NCI-H2107 treated with DMSO at 0.1 percent for 48 hours (cell line): ENCODE results near the gene TMEM132E.
"Not testable (repeated sequence)": the region's sequence is repeated elsewhere in the genome, so short reads cannot be mapped to it uniquely, and the experiment has no call there.

Experiments used
- DNase-seq: peaks from one replicate; lab custom pipeline; 2025; ENCODE audit not compliant: unreplicated experiment; lab: John Stamatoyannopoulos, UW

TMEM132E gene, protein sequence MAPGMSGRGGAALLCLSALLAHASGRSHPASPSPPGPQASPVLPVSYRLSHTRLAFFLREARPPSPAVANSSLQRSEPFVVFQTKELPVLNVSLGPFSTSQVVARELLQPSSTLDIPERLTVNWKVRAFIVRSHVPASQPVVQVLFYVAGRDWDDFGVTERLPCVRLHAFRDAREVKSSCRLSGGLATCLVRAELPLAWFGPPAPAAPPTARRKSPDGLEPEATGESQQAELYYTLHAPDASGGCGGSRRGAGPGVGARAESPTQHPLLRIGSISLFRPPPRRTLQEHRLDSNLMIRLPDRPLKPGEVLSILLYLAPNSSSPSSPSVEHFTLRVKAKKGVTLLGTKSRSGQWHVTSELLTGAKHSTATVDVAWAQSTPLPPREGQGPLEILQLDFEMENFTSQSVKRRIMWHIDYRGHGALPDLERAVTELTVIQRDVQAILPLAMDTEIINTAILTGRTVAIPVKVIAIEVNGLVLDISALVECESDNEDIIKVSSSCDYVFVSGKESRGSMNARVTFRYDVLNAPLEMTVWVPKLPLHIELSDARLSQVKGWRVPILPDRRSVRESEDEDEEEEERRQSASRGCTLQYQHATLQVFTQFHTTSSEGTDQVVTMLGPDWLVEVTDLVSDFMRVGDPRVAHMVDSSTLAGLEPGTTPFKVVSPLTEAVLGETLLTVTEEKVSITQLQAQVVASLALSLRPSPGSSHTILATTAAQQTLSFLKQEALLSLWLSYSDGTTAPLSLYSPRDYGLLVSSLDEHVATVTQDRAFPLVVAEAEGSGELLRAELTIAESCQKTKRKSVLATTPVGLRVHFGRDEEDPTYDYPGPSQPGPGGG (N-terminal part only)

DNA sequence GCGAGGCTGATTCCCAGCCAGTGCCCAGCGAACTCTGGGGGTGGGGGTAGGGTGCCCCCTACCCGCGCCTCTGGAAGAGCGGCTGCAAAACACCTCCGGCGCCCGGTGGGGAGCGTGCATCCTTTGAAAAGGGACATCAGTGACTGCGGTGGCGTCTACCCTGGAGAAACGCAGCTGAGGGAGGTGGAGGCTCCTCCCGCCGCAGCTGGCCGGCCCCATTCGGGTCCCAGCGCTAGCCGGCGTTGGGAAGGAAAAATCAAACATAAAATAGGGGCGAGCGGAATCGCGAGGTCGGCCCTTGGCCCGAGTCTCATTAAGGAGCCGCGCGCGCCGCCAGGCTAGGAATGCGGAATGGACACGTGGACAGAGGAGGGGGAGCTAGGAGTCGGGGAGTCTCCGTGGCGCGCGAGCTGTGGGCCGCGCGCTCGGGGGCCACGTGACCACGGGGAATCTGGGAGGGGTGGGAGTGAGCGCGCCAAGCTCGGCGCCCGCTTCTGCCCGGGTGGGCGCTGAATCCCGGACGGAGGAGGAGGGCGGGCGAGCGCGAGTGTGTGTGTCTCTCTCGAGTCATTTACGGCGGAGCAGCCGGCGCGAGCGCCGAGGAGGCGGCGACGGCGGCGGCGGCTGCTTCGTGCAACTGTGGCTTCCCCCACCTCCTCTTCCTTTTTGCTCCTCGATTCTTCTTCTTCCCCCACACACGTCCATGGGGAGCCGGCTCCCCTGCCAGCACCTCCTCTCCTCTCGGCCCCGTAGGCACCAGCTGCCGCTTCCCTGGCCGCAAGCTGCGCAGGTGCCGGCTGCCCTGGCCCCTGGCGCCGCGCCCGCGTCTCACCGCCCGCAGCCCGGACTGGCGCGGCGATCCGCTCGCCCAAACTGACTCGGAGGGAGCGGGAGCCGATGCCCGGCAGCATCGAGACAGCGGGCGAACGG lies at the start of gene TMEM132E:
Gene TMEM132E, plus strand, starts transcription at position 566 of the 930 bp plus-strand sequence. CDS start 1,495 bp downstream, outside the sequence.
- DNase-seq: peak; percentile 59

DNA sequence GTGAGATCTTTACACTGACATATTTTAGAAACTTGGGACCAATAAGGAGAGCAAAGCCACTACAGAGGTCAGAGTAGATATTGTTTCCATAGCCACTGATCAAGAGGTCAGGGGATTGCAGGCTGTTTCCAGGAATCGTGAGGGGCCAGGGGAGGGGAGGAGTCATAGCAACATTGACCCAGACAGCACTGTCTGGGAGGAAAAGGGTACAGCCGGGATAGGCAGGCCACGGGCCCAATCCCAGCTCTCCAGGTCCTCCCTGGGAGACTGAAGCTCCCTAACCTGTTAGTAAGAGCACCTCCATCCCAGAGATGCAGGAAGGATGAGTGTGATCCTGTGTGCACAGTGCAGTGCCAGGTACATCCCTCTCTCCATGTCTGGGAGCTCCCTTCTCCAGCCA lies 48.5 kb upstream of the TMEM132E start:
- DNase-seq: no peak

DNA sequence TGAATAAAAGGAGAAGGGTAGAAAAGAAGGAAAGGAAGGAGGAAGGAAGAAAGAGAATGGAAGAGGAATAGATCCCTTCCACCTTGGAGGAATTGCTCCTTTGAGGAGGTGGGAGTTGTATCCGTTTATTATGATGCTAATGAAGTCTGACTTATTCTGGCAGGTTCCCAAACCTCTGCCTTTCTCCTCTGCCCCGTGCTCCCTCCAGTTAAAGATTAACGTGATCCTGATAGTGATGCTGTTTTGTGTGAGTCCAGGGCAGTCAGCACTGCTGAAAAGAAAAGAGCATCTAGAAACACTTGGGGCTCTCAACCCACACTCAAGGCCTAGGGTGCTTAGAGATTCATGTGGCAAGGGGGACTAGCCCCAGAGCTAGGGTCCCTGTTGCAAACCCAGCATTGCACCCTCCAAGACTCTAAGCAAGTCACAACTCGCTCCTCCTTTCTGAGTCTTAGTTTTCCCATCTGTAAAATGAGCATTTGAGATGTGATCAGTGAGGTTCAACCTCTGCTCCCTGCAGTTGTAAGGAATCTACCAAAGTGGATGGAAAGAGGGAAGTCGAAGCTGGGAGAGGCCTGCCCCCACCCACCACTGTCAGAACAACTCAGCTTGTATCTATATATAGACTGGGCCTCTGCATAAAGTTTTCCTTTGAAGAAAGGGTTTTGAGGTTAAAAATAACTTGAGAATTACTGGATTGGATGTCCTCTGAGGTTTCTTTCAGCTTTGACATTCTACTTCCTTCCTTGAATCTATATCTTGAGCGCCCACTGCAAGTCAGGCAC lies 46.9 kb upstream of the TMEM132E start:
- no peak for DNase-seq

DNA sequence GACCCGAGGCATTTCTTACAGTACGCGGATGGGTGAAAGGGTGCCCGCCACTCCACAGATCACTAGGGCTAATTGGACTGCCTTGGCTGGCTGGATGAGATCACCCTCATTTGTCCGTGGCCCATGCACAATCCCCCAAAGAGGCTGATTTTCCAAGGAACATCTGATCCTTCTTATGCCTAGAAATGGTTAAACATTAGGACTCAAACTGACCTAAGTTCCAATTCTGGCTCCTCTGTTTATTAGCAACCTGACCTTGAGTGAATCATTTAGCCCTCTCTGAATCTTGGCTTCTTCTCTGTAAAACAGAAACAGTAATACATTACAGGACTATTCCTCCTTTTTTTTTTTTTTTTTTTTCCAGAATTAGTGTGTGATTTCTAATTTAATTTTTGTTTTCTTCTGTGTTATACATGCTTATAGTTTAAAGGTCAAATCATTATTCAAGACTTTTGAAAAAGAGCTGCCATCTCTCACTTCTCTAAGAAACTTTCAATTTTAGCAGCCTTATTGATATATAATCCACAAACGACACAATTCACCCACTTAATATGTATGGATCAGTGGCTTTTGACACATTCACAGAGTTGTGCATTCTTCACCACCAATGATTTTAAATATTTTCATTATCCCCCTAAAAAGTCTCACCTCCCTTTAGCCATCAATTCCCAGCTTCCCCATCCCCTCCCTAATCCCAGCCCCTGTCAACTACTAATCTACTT lies 45.4 kb upstream of the TMEM132E start:
- no peak for DNase-seq

DNA sequence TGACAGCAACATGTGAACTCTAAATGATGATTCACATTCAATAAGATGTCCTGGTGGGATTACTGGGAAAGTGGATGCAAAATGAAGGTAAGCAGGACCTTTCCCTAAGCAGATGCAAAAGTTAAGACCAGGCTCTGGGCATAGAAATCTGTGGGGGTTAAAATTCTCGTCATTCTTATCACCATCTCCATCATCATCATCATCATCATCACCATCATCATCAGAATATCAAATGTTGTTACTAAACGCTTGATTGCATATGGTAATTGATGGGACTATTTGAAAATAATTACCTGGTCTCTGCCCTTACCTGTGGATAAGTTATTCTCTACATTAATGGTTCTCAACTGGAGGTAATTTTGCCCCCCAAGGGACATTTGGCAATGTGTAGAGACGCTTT lies 41.9 kb upstream of the TMEM132E start:
- DNase-seq: no peak

DNA sequence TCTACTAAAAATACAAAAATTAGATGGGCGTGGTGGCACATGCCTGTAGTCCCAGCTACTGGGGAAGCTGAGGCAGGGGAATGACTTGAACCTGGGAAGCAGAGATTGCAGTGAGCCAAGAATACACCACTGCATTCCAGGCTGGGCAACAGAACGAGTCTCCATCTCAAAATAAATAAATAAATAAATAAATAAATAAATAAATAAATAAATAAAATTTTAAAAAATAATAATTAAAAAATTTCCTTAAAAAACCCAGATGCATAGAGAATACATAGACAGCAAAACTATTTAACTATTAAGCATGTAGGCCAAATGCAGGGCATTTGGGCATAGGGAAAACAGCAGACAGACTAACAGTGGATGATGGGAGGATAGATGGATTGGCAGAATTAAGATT lies 40.8 kb upstream of the TMEM132E start:
- not testable (repeated sequence) for DNase-seq

DNA sequence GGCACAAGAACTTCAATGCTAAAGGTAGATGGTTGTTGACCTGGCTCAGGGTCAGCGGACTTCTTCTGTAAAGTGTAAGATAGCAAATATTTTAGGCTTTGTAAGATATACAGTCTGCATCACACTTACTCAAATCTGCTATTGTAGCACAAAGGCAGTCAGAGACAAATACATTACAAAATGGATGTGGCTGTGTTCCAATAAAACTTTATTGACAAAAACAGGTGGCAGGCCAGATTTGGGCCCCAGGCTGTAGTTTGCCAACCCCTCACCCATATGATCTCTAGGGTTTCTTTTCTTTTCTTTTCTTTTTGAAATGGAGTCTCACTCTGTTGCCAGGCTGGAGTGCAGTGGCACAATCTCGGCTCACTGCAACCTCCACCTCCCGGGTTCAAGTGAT lies 39.5 kb upstream of the TMEM132E start:
- DNase-seq: no peak

DNA sequence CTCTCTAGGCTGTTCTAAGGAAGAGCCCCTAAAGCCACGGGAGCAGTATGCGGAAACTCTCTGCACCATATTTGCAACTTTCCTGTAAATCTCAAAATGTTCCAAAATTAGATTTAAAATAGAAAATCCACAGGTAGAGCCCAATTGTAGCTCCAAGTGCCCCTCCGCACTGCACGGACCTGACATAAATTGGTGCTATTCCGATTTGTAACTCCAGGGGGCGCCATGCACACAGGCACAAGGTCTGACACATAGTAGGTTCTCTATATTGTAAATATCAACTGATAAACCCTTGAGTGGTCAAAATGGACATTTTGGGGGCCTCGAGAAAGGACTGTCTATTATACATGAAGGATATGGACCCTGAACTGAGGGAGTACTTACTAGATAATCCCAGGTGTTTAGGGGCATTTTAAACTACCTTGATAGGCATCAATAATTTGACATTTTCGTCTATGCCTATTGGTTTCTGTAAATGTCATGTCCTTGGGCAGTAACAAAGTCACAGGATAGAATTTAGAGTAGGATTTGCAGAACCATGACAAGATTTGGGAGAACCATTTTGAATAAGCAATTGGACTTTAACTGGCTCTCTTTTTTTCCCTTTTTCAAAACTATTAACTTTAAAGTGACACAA lies 36.6 kb upstream of the TMEM132E start:
- DNase-seq: no peak

DNA sequence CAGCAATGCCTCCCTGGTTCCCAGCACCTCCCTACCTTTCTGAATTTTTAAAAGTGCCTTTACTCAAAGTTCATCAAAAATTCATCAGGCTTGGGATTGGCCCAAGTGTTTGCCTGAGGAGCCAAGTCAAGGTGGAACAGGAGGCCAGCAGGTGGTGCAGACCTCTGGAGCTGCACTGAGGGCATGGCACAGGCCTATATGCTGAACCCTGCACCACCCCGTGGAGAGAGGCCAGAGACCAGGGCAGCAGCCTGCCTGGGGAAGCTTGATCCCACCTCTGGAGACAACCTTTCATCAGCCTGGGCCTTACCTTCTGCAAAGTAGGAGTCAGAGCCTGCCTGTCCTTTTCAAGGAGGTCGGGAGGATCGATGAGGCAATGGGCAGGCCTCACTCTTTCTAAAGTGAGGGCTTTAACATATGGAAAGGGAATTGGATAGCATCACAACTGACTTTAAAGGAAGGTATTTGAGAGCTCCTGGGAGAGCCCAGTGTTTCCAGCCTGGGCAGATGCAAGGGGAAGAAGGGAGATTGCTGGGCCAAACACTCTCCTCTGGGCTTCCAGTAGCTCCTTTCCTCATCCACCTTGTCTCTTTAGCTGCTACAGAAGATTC lies 31.8 kb upstream of the TMEM132E start:
- no peak for DNase-seq

DNA sequence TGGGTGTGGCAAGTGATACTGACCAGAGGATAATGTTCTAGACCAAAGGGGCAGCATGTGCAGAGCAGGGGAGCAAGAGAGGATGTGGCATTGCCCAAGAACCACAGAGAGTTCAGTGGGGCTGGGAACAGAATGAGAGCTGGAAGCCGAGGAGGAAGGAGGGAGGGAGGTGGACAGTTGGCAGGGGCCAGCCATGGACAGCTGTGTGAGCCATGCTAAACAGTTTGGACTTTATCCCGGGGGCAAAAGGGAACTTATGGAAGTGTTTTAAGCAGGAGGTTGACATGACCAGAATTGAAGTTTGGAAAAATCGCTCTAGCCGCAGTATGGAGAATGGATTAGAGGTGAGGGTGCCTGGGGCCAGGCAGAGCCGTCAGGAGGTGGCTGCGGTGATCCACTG lies 29.4 kb upstream of the TMEM132E start:
- no peak for DNase-seq

DNA sequence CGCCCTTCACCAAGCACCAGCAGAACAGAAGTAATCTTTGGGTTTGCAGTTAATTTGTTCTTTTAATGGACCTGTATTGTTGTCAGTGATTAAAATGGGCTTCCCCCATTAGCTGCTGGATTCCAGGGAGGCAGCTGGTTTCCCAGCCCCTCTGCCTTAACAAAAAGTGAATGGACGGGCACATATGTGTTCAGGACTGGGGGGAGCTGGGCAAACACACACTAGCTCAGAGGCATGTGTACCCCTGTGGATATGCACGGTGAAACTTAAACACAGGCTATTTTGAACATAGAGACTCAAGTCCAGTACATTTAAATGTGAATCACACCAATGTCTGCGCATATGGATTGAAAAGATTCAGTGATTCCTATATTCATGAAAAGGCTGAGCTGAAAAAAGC lies 25.5 kb upstream of the TMEM132E start:
- no peak for DNase-seq

DNA sequence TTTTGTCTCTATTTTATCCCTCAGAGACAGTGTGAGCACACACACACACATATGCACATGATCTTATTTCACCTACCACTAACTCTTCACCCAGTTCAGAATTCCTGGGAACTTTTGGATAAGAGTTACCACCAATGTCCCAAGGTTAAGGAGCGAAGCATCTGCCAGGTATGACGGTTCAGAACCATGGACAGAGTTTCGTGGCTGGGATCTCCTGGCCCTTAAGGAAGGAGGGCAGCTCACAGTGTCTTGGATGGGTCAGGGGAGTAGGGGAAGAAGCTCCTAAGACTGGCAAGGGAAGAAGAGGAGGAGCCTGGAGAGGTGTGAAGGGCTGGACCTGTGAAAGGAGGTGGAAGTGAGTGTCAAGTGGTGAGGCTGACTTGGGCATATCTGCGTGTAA lies 23.0 kb upstream of the TMEM132E start:
- DNase-seq: no peak

DNA sequence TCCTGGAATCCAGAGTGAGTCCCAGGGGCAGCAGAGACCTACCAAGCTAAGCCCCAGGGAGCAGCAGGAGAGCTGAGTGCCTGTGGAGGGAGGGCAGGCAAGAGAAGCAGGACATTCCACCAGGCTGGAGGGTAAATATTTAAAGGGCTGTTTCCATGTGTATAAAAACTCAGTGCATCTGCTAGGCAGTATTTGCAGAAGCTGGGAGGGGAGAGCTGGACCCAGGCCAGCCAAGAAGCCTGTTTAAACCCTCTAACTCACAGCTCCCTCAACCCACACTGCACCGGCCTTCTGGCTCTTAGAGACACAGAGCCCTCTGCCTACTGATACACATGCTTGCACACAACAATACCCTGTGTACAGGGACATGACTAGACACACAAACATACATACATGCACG lies 22.5 kb upstream of the TMEM132E start:
- DNase-seq: no peak

DNA sequence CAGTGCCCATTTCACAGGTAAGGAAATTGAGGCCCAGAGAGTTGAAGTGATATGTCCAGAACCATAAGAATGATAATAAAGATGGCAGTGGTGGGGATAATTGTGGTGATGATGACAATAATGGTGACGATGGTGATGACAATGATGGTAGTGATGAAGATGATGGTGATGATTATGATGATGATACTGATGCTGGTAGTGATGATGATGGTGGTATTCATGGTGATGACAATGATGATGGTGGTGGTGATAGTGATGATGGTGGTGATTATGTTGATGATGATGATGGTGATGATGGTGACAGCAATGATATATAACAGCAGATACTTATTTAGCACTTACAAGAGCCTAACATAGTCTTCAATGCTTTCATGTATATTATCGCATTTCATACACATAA lies 18.1 kb upstream of the TMEM132E start:
- DNase-seq: no peak

DNA sequence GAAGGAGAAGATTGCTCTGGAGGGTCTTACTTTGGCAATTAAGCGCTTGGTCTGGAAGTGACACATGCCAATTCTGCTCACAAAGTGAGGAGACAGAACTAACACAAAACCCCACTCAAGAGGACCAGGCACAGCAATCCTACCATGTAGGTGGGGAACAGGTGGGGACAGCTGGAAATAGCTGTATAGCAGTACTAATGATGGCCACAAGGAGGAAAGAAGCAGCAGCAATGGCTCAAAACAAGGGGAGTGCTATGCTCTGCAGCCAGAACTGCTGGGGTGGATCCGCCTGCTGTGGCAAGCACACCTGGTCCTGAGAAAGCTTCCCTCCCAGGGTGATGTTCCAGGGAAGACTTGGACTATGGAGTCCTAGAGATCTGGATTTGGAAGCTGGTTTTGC lies 17.0 kb upstream of the TMEM132E start:
- no peak for DNase-seq

DNA sequence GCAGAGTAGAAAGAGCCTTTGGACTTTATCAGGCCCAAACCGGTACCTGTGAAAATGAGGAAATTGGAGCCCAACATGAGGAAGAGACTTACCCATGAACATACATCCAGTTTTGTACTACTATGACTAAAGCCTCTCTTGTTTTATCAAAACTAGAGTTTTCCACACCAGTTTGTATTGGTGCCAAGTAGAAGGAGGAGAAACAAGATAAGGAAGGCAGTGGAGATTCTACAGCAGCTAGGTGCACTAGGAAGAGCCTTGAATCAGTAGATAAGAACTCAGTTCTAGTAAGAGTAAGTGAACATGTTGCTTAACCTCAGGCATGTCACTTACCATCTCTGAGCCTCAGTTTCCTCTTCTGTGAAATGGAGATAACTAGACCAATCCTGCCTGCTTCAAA lies 13.7 kb upstream of the TMEM132E start:
- no peak for DNase-seq

DNA sequence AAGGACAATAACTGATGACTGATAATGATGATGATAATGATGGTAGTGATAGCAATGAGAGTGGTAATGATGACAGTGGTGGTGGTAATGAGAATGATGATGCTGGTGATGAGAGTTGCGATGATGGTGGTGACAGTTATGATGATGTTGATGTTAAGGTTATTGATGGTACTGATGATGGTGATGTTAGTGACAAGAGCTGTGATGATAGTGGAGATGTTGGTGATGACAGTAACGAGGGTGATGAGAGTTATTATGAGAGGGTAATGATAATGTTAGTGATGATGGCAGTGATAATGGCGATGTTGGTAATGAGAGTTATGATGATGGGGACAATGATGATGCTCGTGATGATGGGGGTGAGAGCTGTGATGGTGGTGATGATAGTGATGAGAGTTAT lies 13.2 kb upstream of the TMEM132E start:
- DNase-seq: no peak

DNA sequence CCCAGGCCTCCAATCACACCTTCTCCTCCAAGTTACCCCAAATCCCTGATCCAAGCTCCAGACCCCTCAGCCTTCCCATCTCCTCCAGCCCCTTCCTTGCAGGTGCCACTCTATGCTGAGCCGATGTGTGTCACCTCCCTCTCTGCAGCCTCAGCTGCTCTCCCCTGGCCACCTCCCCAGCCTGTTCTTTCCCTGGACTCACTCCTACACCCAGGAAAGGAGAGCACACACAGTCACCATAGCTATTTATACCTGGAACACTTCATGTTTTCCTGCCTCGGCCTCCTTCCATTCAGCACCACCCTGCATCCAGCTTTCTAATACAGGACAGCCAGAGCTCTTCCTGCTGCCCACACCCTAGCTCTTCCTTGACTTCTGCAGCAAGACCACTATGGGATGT lies 12.5 kb upstream of the TMEM132E start:
- no peak for DNase-seq
